Left kidney (tissue), 2 donors: ENCODE data around the gene CTDNEP1. TPM values are rescaled to one million over a fixed set of nuclear protein-coding genes. Genes with fewer than 3 reads are reported as not detected.
A peak's percentile ranks its signal among the peaks of the same experiment; 100 is the strongest.

Experiments used
- DNase-seq: peaks from one replicate; pipeline ENCODE4 v3.0.0-alpha.2; 2013
- polyA plus RNA-seq: library from polyadenylated mRNA; unstranded; fragments of 120-200 nt; gene quantifications from one replicate; pipeline ENCODE4 v1.2.1, GENCODE V29; 2013; ENCODE audit not compliant: insufficient read length

Gene CTDNEP1
- polyA plus RNA-seq, 1 donor = 150 TPM

DNA sequence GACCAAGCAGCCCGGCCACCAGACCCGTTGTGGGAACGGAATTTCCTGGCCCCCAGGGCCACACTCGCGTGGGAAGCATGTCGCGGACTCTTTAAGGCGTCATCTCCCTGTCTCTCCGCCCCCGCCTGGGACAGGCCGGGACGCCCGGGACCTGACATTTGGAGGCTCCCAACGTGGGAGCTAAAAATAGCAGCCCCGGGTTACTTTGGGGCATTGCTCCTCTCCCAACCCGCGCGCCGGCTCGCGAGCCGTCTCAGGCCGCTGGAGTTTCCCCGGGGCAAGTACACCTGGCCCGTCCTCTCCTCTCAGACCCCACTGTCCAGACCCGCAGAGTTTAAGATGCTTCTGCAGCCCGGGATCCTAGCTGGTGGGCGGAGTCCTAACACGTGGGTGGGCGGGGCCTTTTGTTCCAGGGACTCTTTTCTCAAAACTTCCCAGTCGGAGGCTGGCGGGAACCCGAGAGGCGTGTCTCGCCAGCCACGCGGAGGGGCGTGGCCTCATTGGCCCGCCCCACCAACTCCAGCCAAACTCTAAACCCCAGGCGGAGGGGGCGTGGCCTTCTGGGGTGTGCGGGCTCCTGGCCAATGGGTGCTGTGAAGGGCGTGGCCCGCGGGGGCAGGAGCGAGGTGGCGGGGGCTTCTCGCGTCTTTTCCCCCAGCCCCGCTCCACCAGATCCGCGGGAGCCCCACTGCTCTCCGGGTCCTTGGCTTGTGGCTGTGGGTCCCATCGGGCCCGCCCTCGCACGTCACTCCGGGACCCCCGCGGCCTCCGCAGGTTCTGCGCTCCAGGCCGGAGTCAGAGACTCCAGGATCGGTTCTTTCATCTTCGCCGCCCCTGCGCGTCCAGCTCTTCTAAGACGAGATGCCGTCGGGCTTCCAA, 29.8 kb upstream of the CTDNEP1 start, which contains the start of gene SLC2A4:
SLC2A4 (plus strand) TSS at position 645 of the 879 bp plus-strand sequence; CDS start at position 862, 217 bp downstream.
- DNase-seq = peak; percentile 97

DNA sequence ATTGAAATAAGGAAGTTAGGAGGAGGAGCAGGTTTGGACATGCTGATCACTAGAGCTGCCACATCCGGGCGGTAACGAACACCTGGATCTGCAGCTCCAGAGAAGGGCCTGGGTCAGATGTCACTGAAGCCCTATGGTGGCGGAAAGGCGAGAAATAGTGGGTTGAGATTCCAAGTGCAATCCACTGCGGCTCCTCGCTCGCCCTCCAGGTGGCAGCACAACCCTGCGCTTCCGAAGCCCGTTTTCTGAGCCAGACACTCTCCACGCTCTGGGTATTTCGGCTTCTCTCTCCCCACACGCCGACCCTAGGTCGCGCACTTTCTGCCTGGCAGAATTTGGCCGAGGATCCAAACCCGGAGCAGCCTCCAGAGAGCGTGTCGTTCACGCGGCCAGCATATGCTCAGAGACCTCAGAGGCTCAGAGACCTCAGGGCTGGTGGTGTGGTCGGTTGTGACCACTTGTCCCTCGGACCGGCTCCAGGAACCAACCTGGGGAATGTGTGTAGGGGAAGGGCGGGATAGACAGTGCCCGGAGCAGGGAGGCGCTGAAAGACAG, 29.1 kb upstream of the CTDNEP1 start:
- DNase-seq = peak; percentile 80

DNA sequence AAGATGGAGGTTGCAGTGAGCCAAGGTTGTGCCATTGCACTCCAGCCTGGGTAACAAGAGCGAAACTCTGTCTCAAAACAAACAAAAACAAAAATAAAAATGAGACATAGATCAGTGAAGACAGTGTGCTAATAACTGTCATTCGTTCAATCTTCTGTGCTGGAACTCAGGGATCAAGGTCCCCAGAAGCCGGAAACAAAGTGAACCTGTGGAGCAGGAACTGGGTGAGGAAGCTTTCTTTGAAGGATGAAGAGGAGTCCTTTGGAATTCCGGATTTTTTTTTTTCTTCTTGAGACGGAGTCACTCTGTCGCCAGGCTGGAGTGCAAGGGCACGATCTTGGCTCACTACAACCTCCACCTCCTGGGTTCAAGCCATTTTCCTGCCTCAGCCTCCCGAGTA, 27.9 kb upstream of the CTDNEP1 start:
- no peak for DNase-seq

DNA sequence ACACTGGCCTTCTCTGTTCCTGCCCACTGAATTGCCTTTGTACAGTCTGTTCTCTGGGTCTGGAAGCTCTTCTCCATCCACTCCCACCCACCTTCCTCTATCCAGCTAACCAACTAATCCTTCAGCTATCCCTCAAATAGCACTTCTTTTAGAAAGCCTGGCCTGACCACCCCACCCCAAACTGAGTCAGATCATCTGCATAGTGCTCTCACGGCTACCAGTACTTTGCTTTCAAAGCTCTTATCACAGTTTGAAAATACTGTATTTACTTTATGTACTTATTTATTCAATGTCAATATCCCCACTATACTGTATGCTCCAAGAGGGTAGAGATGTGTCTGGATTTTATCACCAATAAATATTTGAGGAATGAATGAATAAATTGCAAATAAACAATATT, 15.2 kb upstream of the CTDNEP1 start:
- DNase-seq = no peak

DNA sequence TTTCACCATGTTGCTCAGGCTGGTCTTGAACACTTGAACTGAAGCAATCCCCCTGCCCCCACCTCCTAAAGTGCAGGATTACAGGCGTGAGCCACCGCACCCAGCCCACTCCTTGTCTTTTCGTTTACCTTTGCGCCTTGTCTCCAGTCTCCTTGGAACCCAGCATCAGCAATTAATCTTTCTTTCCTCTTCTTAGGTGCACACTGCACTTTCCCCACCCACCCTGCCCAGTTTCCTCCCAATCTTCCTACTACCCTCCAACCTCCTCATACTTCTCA, 12.2 kb upstream of the CTDNEP1 start:
- no peak for DNase-seq

DNA sequence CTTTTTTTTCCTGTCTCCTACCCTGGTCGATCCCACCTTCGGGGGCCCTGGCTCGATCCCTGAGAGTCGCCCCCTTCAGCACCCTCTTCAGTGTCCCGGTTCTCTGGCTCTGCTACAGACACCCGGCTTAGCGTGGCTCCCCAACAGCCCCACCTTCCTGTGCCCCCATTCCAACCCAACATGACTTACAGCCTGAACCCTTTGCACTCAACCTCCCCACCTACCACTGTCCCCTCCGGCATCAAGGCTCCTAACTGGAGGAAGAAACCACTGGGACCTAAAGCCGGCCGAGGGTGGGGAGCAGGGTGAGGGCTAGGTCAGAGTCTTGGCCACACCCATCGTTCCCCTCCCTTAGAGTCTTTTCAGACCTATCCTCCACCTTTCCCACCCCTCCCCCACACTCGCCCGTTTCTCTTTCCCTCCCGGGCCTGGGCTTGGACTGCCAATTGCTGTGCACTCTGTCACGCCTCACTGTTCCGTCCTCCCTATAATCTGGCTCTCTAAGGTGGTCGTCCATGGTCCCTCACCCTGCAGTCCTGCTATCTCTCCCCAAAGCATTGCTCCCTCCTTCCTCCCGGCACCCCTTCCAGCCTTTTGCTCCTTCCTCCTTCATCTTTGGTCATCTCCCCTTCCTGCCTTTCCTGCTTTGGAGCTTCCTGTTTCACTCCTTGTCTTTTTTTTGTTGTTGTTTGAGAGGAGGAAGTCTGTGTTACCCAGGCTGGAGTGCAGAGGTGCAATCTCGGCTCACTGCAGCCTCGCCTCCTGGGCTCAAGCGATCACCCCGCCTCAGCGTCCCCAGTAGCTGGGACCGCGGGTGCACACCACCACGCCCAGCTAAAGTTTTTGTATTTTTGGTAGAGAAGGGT, 11.6 kb upstream of the CTDNEP1 start:
- DNase-seq = no peak

DNA sequence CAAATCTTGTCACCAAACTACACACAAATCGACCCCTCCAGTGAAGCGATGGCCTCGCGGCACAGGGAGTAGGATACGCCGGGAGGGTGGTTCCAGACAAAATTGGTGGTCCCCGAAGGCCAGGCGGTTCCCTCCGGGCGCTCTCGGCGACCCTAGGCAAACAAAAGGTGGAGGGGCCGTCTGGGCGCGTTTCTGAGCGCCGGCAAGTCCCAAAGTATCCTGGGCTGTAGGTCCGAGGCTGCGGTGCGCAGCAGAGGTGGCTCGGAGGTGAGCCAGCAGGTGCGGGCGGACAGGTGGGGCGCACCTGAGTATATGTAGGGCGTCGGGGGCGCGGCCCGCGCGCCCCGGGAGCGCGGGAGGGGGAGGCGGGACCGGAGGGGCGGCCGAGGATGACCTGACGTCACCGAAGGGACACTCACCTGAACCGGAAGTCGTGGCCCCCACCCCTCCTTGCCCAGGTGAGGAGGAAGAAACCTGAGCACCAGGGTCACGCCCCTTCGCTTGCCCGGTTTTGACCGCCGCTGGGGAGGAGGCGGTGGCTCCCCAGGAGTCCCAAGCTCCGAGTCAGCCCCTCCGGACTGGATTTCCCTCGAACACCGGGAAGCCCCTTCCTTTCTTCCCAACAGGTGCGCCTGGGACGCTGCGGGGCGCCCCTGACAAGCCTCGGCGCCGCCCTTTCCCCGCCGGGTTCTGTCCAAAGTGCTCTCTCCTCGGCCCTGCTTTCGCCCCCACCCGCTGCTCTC, 10.8 kb upstream of the CTDNEP1 start, which contains the start of gene CLDN7:
CLDN7 (minus strand) TSS at position 287 of the 743 bp plus-strand sequence. CDS start 435 bp downstream, outside the sequence.
- no peak for DNase-seq

DNA sequence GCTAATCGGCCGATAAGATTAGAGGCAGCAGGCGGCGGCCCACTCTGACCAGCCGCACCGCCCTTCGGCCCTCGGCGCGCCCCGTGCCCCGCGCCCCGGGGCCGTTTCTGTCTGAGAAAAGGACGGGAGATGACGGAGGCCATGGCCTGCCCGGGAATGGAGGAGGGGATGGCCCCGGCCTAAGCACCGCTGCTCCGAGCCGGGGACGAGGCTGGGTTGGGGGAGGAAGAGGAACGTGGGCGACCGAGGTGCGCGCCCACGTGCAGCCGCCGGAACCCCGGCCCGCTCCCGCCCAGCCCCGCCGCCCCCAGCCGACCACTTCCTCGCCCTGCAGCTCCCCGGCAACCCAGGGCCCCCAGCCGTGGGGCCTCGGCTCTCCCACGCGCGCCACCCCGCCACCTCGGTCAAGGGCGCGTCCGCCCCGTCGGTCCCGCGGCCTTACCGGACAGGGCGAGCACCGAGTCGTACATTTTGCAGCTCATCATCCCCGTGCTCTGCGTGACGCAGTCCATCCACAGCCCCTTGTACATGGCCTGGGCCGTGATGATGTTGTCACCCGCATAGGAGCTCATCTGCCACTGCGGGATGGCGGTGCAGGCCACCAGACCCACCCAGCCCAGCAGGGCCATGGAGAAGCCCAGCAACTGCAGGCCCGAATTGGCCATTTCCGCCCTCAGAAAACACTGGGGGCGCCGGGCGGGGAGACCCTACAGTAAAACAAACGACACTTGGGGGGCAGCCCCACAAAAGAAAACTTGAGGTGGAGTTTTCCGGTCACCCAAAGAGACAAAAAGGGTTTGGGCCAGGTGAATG, 10.1 kb upstream of the CTDNEP1 start:
- no peak for DNase-seq

DNA sequence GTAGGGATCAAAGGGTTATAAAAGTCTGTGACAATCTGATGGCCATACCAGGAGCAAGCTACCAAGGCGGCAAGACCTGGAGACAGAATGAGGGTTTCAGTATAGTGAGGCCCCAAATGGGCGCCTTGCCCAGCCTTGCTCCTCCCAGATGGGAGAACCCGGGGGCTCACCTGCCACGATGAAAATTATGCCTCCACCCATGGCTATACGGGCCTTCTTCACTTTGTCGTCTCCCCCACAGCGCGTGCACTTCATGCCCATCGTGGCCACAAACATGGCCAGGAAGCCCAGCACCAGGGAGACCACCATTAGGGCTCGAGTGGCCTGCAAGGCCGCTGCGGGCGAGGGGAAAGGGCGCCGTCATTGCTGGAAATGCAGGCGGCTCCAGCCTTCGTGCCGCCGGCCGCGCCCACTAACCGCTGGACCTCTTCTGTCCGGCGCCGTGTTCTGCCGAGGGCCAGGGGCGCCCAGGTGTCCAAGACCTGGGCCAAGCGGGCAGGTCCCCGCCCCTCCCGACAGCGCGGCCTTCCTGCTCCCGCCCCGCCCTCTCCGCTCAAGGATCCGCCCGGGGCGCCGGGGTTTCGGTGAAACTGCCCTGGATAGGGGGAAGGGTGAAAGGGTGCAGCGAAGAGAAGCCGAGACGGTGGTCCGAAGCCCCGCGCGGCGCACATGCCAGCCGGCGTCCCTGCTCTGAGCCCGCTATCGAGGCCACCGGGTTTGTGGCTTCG, 9.3 kb upstream of the CTDNEP1 start:
- DNase-seq = no peak

DNA sequence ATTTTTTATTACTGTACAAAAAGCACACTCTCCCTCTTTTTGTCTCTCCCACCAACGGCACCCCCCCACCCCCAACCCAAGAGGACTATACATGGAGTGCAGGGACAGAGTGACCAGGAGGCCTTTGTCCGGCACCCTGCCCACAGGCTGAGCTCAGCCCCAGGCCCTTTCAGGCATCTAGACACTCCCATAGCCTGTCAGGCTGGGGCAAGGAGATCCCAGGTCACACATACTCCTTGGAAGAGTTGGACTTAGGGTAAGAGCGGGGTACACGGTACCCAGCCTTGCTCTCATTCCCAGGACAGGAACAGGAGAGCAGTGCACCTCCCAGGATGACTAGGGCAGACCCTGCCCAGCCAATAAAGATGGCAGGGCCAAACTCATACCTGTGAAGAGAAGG, 8.6 kb upstream of the CTDNEP1 start:
- no peak for DNase-seq

DNA sequence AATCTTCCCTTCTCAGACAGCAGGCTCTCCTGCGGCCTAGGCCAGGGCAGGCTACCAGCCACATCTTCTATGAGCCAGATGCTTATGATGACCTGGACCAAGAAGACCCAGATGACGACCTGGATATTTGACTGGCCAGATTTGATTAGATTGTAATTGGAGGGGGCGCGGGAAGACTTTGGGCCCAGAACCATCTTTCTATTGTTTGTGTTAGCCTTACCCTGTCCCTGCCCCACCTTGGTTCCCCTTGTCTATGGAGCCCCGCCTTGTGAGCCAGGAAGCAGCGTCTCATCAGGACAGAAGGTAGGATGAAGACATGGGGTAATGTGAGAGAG, 8.0 kb upstream of the CTDNEP1 start:
- DNase-seq = no peak

DNA sequence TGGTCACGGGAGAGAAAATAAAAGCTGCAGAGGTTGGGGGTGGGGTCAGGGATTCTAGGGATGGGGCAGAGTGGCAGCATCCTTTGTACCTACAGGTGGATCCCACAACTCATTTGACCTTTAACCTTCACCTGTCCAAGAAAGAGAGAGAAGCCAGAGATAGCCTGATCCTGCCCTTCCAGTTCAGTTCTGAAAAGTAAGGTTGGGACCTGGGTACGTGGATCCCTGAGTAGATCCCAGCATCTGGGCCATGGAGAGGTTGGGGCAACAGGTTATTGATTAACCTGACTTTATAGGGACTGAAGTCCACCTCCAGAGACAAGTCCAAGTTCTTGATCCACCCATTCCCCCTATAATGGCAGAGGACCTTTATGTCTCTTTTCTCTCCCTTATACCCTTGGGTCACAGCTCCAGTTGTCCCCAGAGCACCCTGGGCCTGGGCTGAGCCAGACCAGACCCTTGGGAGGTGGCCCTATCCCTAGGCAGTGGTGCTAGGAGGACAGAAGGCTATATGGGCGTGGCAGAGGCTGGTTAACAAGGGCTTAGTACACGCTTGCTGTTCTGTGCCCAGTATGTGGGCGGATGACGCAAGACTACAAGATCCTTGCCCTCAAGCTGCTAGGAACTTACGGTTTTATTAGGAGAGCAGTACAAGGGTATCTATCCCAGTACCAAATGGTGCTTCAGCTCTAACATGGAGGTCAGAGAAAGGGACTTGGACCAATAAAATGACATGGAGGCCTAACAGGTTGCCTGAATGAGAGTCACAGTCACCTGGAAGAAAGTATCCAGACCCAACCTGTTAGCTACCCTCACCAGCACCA, 7.4 kb upstream of the CTDNEP1 start:
- no peak for DNase-seq

DNA sequence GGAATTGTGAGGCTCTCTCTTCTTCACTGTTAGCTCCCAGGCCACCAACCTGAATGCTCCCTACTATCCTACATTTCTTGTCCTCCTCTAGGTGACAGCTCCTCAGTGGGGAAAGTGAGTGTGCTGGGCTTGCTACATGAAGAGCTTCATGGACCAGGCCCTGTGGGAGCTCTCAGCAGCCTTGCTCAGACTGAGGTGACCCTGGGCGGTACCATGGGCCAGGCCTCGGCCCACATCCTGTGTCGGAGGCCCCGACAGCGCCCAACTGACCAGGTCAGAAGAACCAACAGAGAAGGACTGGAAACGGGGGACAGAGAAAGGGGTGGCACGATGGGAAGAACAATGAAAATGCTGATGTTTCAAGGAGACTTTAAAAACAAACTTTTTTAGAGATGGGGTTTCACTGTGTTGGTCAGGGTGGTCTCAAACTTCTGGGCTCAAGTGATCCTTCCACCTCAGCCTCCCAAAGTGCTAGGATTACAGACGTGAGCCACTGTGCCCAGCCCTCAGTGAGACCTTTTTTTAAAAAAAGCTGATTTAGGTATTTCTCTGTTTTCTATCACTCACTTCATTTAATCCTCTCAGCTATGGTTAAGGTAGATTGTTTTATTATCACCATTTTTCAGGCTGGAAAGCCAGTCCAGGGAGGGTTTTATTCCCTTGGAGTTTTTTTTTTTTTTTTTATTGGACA, 5.4 kb upstream of the CTDNEP1 start:
- no peak for DNase-seq

DNA sequence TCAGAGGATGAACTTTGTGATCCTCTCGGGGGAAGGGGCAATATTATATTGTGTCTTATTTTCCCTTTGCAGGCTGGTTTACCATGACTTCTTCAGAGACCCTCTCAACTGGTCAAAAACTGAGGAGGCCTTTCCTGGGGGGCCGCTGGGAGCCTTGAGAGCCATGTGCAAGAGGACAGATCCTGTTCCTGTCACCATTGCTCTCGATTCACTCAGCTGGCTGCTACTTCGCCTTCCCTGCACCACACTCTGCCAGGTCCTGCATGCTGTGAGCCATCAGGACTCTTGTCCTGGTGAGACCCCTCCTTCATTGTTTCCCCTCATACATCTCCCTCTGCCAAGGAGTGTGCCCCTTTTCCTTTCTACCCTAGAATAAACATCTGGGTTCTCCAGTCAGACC, 3.0 kb upstream of the CTDNEP1 start:
- DNase-seq = no peak

DNA sequence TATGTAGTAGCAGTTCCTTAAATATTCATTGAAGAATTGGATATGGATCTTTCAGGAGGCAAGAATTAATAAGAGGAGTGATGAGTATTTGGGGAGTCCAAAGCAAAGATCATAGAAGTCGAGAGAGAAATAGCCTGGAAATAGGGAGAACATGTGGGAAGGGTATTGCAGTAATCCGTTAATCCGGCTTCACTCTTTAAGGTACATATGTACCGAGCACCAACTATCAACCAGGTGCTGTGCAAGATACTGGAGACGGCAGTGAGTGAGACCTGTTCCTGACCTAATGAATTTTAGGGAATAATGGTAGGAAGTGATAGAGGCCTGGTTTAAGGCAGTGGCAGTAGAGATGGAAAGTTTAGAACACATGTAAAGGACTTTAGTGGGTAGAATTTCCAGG, 1.5 kb upstream of the CTDNEP1 start:
- no peak for DNase-seq

DNA sequence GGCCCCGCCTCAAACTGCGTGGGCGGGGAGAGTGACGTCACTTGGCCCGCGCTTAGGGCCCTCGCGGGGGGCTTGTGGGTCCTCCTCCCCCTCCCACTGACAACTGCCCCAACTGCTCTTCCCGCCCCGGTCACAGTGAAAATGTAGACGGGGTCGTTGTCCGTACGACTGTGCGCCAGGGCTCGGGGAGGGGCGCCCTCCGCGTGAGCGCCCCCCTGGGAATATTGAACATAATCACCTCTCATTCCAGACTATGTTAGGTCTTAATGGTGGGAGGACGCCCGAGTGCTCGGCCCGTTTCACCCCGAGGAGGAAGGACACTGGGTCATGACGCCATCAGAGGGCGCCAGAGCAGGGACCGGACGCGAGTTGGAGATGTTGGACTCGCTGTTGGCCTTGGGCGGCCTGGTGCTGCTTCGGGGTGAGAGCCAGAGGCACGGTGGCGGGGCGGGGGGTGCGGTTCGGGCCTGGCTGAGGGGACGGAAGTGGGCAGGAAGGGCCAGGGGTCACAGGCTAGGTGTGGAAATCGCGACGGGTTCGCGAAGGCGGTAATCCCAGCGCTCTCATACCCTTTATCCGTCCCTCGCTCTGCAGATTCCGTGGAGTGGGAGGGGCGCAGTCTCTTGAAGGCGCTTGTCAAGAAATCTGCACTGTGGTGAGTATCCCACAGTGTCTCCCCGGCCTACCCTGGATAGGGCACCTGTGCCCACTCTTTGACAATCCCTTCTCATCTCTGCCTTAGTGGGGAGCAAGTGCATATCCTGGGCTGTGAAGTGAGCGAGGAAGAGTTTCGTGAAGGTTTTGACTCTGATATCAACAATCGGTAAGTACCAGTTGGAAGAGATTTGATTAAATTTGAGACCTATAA, 876 bp upstream of the CTDNEP1 start, which contains the start of gene ELP5:
ELP5 (plus strand) TSS at position 40 of the 868 bp plus-strand sequence; CDS start at position 376, 336 bp downstream.
- peak; percentile 95 for DNase-seq

DNA sequence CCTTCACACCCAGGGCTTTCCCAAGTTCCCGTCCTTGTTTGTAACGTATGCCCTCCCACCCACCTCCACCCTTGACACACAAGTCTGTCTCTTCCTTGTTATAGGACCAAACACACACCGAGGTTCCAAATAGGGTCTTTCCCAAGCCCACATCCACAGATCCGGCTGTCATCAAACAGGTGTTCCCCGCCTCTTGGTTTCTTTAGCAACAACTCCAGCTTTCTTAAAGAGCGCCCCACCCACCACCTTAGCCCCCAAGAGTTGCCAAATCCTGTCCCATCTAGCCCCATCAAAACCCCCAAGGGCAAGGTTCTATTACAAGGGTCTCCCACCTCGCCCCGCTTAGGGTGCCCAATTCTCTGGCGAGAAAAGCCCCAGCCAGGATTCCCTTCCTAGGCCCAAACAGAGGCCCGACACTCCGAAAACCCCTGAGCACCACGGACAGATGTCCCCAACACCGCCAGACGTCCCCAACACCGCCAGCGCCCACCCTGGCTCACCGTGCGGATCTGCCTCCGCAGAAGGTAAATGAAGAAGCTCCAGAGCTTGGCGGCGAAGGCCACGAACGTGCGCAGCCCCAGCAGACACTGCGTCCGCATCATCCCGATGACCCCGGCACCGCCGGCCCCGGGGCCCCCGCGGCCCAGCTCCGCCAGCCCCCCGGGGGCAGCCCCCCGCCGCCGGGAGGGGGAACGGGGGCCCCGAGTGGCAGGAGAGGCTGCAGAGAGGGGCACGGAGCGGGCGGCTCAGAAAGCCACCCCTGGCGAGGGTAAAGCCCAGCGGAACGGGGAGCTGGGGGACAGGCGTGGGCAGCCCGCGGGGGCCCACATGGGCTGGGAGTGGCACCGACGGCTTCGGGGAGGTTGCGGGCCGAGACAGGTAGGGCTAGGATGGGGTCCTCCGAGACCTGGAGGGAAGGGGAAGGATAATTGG, 573 bp downstream of the CTDNEP1 start:
- no peak for DNase-seq
